NCI-H187 treated with DMSO at 0.1 percent for 48 hours (cell line): ENCODE measurements around the gene MMP11.

Experiments used
- DNase-seq: peaks from one replicate; lab custom pipeline; 2025; lab: John Stamatoyannopoulos, UW

Gene MMP11

DNA sequence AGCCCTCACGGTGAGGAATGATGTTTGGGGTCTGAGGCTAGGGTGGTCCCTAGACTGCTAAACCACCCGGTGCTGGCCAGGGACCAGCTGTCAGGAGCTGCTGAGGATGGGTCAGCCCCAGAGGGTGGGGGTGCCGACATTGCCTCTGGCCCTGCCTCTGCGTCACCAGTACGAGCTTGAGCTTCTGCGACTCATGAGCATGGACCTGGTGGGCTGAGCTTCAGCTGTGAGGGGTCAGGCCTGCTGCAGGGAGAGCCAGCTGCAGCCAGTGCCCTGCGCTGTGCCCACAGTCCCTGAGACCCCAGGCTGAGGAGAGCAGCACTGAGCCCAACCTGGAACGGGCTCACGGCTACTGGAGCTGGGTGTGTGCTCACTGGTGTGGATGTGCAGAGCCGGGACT lies 59.1 kb downstream of the MMP11 start:
- no peak for DNase-seq

- DNase-seq: no peak
Measured at GRCh38 chr22:23832226-23833016, 59.8 kb downstream of the MMP11 start.

- no peak for DNase-seq
Measured at GRCh38 chr22:23833017-23833751, 60.5 kb downstream of the MMP11 start.
